Stimulated activated CD4-positive, alpha-beta T cell treated with anti-CD3 and anti-CD28 coated beads, Interleukin-4, amount 100 ng/mL, for 24 hours (primary cell): Measurements from ENCODE around the gene ZNF880.
"Not testable (repeated sequence)": the region's sequence is repeated elsewhere in the genome, so short reads cannot be mapped to it uniquely, and the experiment has no call there.

Experiments used
- DNase-seq: peaks from one replicate; pipeline ENCODE4 v3.0.0-alpha.2; 2020

ZNF880 gene

DNA sequence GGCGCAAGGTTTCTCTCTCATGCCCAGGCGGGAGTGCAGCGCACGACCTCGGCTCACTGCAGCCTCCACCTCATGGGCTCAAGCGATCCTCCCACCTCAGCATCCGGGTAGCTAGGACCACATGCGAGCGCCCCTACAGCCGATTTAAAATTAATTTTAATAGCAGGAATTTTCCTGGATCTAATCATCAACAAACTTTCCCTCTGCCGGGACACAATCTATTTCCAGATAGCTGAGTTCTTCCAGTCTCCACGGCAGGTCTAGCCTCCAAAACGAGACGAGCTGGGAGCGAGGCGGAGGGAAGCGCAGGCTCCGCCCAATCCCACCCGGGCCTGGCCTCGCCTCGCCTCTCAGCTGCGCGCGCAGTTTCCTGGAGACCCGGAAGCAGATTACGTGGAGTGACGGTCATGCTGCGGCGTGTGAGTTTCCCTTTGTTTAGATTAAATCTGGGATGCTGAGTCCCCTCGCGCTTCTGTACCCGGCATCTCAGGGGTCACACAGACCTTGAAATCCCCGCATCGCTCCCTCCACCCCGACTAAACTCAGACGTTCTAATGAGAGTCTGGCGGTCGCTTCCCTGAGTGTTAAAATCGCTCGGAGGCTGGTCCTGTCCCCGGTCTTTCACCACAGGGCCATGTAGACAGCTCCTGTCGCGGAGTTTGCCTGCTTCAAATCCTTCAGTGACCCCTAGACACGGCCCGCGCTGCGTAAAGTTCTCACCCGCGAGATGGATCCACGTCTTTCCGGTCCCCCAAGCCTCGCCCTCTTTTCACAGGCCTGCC lies at the start of gene ZNF880:
TSS of gene ZNF880 (plus strand) at position 365 of the 782 bp plus-strand sequence. CDS start at position 408, 43 bp downstream.
- peak; percentile 95 for DNase-seq

DNA sequence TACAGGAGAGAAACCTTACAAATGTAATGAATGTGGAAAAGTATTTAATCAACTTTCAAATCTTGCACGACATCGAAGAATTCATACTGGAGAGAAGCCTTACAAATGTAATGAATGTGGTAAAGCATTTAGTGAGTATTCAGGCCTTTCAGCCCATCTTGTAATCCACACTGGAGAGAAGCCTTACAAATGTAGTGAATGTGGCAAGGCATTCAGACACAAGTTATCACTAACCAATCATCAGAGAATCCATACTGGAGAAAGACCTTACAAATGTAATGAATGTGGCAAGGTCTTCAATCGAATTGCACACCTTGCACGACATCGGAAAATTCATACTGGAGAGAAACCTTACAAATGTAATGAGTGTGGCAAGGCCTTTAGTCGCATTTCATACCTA lies 47.3 kb upstream of the ZNF880 start:
- DNase-seq, result no peak

DNA sequence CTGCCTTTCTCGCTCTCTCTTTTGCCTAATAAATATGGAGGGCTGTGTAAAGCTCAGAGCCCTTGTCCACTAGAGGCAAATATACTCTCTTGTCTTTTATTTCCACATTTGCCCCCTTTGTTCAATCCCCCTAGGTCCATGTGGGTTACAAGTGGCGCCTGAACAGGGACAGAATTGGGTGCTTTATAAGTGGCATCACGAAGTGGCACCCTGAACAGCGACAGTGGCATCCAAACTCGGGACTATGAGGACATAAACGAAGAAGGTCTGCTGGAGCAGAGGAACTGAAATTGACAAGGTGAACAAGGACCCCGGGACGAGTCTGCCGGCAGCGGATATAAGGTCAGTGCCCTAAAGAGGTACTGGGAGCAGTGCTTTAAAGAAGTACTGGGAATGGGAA lies 38.0 kb upstream of the ZNF880 start:
- no peak for DNase-seq

DNA sequence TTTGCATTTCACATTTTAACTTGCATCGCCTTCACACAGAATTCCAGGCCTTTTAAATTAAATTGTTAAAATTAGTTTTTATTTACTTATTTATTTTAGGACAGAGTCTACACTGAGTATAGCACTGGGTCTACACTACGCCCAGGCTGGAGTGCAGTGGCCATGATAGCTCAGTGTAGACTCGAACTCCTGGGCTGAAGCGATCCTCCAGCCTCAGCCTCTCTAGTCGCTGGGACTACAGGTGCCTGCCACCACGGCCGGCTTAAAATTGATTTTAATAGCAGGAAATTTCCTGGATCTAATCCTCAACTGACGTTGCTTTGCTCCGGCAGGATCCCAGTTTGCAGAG lies 34.0 kb upstream of the ZNF880 start:
- DNase-seq, result no peak

DNA sequence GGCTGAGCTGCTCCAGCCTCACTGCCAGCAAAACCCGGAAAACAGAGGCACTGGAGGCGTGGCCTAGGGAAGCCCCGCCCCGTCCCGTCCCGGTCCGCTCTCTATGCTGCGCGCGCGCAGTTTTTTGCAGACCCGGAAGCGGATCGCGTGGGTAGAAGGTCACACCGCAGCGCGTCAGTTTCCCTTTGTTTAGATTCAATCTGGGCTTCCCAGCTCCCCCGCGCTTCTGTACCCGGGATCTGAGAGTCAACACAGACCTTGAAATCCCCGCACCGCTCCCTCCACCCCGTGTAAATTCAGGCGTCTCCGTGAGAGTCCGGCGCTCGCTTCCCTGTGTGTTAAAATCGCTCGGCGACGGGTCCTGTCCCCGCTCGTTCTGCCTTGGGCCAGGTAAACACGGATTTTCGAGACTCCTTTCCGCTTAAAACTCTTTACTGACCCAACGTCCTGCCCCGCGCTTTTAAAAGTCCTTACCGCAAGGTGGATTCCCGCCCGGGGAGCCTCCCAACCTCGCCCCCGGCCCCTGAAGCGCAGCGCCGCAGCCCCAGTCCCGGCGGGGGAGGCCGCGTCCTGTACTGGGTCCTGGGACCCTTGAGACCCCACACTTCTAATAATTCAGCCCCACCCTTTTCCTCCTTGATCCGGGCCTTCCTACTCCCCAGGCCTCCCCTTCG lies 33.5 kb upstream of the ZNF880 start, which contains the start of gene ZNF610:
TSS of gene ZNF610 (plus strand) at position 127 of the 674 bp plus-strand sequence. CDS start 12,930 bp downstream, outside the sequence.
- peak; percentile 89 for DNase-seq

DNA sequence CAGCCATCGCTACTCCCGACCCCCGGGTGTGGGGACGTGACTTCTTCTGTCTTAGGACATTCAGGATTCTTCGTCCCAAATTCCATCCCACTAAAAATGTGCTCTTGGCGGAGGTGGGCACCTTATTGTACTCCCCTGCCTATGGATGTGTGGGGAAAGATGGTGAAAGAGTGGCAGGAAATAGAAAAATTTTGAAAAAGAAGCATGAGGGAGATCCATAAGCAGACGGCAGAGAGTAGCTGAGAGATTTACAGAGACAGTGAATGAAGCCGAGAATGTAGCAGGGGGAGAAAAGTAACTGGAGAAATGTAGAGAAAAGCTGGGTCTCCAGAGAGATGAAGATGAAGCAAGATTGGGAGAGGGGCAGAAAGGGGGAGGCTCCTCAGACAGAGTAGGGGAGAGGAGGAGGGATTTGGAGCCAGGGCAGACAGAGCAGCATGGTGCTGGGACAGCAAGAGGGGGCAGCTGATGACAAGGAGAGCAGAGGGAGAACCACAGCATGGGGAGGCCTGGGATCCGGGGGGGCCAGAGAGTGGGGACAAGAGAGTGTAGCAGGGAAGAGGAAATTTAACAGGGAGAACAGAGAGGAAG lies 32.8 kb upstream of the ZNF880 start:
- DNase-seq, result no peak

DNA sequence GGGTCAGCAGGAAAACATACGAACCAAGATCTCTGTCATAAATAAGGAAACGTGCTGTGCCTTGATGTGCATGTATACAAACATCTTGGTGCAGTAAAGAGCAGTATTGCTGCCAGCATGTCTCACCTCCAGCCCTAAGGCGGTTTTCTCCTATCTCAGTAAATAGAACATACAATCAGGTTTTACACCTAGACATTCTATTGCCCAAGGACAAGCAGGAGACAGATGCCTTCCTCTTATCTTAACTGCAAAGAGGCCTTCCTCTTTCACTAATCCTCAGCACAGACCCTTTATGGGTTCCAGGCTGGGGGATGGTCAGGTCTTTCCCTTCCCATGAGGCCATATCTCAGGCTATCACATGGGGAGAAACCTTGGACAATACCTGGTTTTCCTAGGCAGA lies 30.7 kb upstream of the ZNF880 start:
- not testable (repeated sequence) for DNase-seq

DNA sequence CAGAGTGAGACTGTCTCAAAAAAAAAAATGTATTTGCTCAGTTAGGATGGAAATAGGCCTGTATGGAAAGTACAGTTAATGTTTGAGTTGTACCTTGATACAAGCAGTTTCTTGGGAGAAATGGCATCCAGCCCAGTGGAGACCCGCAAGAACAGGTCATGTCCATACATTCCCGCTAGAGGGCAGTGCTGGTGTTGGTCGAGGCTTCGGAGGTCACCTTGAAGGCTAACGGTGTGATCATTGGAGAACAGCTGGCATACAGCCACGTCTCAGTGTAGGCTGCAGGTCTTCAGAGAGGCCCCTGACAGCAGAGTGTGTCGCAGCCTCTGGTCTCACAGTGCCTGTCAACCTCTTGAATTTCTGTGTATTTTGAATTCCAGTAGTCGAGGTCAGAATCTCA lies 26.2 kb upstream of the ZNF880 start:
- peak; percentile 52 for DNase-seq

DNA sequence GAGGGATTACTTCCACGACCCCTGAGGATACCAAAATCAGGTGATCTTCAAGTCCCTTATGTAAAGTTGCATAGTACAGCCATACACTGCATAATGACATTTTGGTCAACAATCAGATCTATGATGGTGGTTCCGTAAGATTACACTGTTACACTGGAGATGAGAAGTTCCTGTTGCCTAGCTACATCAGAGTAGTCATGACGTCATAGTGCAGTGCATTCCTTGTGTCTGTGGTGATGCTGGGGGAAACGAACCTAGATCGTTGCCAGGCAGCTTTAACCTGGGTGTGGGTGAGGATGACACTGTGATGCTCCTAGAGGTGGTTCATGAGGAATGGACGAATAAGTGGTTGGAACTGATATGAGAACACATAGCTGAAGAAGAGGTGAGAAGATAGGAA lies 24.6 kb upstream of the ZNF880 start:
- no peak for DNase-seq

DNA sequence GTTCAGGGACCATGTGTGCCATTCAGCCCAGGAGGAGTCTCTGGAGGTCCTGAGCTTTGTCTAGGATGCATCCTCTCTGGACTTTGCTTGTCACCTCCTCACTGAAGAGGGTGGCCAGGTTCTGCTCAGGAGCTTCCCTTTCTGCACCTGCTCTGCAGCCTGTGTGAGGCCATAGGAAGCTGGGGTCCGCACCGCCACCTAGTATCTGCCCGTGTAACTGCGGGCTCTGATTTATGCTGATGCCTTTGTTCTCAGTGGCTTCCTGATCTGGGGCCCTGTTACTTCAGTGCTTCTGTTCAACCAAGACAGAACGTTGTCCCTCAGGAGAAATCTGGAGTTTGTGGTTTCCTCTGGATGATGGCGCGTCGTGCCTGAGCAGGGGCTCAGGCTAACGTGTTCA lies 18.2 kb upstream of the ZNF880 start:
- no peak for DNase-seq

DNA sequence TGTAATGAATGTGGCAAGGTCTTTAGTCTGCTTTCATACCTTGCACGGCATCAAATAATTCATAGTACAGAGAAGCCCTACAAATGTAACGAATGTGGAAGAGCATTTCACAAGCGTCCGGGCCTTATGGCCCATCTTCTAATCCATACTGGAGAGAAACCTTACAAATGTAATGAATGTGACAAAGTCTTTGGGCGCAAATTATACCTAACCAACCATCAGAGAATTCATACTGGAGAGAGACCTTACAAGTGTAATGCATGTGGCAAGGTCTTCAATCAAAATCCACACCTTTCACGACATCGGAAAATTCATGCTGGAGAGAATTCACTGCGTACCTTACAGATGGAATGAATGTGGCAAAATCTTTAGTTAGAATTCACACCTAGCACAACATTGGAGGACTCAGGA lies 3.3 kb upstream of the ZNF880 start:
- DNase-seq, result no peak

DNA sequence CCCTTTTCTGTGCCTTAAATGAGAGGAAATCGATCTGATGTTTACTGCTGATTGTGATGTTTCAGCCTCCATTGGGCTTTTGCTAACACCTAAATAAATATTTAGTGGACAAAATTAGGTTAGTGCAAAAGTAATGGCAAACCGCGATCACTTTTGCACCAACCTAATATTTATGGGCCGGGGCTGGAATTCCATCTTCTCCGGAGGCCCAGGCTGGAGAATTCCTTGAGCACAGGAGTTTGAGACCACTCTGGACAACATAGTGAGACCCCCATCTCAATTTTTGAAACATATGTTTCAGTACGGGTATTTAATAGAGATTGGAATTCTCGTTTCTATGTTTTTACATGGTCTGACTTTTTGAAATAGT lies 603 bp downstream of the ZNF880 start:
- DNase-seq, result no peak

DNA sequence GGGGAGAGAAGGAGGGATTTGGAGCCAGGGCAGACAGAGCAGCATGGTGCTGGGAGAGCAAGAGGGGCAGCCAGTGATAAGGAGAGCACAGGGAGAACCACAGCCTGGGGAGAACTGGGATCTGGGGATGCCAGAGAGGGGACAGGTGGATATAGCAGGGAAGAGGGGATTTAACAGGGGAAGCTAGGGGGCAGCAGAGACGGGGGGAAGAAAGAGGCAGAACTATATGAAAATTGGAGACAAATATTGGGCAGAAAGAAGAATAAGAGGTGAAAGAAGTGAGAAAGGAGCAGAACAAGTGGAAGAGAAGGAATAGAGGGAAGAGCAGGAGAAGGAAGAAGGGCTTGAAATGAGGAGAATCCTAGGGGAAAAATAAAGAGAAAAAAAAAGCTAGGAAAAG lies 21.4 kb downstream of the ZNF880 start:
- no peak for DNase-seq

DNA sequence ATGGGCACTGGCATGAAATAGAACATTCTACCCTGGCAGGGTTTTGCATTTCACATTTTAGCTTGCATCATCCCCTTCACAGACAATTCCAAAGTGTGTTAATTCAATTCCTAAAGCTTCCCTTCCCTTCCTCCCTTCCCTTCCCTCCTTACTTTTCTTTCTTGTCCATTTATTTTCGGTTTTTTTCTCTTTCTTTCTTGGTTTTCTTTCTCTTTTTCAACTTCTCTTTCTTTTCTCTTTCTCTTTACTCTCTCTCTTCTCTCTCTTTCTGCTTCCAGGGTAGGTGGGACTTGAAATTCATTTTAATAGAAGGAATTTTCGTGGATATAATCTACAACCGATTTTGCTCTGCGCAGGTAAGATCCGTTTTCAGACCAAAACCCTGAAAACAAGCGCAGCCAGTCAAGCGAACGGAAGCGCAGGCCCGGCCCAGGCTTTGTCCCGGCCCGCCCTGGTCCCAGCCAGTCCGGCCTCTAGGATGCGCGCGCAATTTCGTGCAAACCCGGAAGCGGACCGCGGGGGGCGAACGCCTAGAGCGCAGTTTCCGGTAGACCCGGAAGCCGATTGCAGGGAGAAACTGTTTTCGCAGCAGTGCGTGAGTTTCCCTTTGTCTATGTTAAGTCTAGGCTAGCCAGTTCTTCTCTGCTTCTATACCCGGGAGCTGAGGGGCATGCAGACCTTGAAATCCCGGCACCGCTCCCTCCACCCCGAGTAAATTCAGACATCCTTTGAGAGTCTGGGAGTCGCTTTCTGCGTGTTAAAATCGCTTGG lies 27.8 kb downstream of the ZNF880 start, which contains the start of gene ZNF528:
TSS of gene ZNF528 (plus strand) at position 540 of the 771 bp plus-strand sequence. CDS start 4,165 bp downstream, outside the sequence.
- DNase-seq, result peak; percentile 96

DNA sequence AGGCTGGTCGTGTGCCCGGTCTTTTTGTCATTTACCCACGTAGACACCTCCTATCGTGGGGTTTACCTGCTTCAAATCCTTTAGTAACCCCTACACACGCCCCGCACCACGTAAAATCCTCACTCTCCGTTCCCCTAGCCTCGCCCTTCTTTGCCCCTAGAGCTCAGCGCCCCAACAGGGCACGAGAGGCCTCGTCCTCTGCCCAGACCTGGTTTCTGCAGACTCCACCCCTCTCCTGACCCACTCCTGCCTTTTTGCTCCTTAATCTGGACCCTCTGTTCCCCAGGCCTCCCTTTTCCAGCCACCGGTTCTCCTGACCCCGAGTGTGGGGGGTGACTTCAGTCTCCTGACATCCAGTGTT lies 28.3 kb downstream of the ZNF880 start:
- no peak for DNase-seq

DNA sequence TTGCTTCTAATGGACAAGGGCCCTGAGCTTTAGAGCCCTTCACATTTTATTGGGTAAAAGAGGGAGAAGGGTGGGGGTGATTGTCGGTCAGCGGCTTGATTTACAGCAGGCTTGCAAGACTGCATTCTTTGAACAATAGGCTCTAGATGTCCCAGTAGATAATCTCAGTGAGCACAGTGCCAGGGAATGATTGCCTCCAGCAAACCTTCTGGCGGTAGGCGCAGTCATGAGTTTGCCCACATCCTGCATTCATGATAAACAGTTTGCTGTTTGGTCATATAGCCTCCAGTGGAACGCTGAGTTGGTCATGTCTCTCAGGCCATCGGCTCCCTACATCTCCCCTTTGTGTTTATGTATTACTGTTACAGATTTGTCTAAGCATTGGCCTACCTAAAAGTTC lies 40.6 kb downstream of the ZNF880 start:
- DNase-seq, result no peak

DNA sequence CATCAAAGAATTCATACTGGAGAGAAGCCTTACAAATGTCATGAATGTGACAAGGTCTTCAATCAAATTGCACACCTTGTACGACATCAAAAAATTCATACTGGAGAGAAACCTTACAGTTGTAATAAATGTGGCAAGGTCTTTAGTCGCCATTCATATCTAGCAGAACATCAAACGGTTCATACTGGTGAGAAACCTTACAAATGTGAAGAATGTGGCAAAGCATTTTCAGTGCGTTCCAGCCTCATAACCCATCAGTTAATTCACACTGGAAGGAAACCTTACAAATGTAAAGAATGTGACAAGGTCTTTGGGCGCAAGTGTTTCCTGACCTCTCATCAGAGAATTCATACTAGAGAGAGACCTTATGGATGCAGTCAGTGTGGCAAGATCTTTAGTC lies 46.0 kb downstream of the ZNF880 start:
- no peak for DNase-seq

DNA sequence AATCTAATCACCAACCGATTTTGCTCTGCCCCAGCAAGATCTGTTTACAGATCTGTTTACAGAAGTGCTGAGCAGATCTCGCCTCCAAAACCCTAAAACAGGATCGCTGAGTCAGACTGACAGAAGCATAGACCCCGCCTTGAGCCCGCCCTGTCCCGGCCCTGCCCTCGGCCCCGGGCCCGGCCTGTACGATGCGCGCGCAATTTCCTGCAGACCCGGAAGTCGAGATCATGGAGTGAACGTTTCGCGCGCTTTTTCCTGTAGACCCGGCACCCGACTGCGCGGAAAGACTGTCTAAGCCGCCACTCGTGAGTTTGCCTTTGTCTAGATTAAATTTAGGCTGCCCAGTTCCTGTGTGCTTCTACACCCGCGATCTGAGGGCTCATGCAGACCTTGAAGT lies 59.2 kb downstream of the ZNF880 start, which contains the start of gene ZNF534:
TSS of gene ZNF534 (plus strand) at position 212 of the 400 bp plus-strand sequence. CDS start 2,327 bp downstream, outside the sequence.
- no peak for DNase-seq
